Upper lobe of left lung (tissue), 4 donors: ENCODE measurements around the gene CIBAR2.

ENCODE experiments used
- POLR2A ChIP-seq, 4 donors: fragments of 450-650 bp; IDR thresholded peaks; one replicate each; pipeline ENCODE4 v1.5.1; 2016 to 2017; ENCODE audit warnings: antibody characterized with exemption in 4 of 4, mild to moderate bottlenecking in 2 of 4
- TF ChIP-seq, protein P1 (sequence below), 6 experiments: fragments of 450-650 bp in 4 of 6; fragments of 200-600 bp in 2 of 6; sonication (generic) in 2 of 6; IDR thresholded peaks; one replicate each; pipeline ENCODE4 v1.5.1; 2016 to 2019; ENCODE audit warnings: antibody characterized with exemption in 6 of 6

DNA sequence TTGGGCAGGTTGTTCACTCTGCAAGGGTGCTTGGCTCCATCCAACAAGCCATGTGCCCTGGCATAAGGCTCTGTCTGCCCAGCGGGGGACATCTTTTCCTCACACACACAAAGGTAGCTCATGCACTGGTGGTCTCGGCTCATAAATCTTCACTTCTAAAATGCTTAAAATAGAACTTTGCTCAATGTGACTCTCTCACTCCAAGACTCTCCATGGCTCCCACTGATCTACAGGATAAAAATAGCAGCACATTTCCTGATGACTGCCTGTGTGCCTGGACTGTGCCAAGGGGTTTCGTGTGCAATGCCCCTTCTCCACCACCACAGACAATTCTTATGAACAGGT lies 15.1 kb upstream of the CIBAR2 start:
- TF ChIP-seq POLR2A (IDR thresholded peaks at IDR 0.05): no peak
- TF ChIP-seq, protein P1, sequence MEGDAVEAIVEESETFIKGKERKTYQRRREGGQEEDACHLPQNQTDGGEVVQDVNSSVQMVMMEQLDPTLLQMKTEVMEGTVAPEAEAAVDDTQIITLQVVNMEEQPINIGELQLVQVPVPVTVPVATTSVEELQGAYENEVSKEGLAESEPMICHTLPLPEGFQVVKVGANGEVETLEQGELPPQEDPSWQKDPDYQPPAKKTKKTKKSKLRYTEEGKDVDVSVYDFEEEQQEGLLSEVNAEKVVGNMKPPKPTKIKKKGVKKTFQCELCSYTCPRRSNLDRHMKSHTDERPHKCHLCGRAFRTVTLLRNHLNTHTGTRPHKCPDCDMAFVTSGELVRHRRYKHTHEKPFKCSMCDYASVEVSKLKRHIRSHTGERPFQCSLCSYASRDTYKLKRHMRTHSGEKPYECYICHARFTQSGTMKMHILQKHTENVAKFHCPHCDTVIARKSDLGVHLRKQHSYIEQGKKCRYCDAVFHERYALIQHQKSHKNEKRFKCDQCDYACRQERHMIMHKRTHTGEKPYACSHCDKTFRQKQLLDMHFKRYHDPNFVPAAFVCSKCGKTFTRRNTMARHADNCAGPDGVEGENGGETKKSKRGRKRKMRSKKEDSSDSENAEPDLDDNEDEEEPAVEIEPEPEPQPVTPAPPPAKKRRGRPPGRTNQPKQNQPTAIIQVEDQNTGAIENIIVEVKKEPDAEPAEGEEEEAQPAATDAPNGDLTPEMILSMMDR (IDR thresholded peaks at IDR 0.05): no peak
